Measurements from ENCODE around the gene P3H3.
"Not testable (repeated sequence)": the region's sequence is repeated elsewhere in the genome, so short reads cannot be mapped to it uniquely, and the experiment has no call there.

- TF ChIP-seq, protein P1, sequence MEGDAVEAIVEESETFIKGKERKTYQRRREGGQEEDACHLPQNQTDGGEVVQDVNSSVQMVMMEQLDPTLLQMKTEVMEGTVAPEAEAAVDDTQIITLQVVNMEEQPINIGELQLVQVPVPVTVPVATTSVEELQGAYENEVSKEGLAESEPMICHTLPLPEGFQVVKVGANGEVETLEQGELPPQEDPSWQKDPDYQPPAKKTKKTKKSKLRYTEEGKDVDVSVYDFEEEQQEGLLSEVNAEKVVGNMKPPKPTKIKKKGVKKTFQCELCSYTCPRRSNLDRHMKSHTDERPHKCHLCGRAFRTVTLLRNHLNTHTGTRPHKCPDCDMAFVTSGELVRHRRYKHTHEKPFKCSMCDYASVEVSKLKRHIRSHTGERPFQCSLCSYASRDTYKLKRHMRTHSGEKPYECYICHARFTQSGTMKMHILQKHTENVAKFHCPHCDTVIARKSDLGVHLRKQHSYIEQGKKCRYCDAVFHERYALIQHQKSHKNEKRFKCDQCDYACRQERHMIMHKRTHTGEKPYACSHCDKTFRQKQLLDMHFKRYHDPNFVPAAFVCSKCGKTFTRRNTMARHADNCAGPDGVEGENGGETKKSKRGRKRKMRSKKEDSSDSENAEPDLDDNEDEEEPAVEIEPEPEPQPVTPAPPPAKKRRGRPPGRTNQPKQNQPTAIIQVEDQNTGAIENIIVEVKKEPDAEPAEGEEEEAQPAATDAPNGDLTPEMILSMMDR (IDR thresholded peaks at IDR 0.05 in 8 of 11, conservative IDR thresholded peaks at IDR 0.05 in 3 of 11) = not testable (repeated sequence)
- TF ChIP-seq POLR2AphosphoS5, POLR2A (IDR thresholded peaks at IDR 0.05): not testable (repeated sequence)
Measured at GRCh38 chr12:6879824-6880223, 51.6 kb downstream of the P3H3 start.
